ENCODE measurements around the gene TMA7B.
A peak's percentile ranks its signal among the peaks of the same experiment; 100 is the strongest.
"Not testable (repeated sequence)": the region's sequence is repeated elsewhere in the genome, so short reads cannot be mapped to it uniquely, and the experiment has no call there.

The TMA7B gene

DNA sequence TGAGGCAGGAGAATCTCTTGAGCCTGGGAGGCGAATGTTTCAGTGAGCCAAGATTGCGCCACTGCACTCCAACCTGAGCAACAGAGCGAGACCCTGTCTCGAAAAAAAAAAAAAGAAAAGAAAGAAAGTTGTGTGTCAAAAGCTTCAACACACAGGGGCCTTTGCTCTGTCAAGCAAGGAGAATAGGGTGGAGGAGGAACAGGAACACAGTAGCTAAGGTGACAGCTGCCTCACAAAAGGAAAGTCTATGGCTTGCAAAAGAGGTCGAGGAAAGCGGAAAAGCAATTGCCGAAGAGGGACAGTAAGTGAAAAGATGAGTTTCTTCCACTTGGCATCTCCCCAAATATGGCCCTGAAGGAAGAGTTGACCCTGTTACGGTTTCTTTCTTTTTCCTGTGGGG, 26.5 kb upstream of the TMA7B start:
- no peak for DNase-seq

DNA sequence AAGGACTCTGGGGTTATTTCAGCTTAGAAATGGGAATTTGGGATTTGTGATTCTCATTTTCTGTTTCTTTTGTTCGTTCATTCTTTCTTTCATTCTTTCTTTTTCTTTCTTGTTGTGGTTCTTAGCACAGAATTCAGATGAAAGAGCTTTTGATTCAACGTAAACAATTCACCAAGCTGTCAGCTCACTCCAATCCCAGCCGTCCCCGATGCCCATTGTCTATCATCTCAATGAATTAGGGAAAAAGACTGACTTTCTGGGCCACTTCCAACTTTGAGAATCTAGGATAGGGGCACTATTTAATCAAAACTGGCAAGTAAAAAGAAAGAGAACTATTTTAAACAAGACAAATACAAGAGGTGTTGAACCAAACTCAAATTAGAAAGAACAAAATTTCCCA, 25.1 kb upstream of the TMA7B start:
- no peak for DNase-seq

DNA sequence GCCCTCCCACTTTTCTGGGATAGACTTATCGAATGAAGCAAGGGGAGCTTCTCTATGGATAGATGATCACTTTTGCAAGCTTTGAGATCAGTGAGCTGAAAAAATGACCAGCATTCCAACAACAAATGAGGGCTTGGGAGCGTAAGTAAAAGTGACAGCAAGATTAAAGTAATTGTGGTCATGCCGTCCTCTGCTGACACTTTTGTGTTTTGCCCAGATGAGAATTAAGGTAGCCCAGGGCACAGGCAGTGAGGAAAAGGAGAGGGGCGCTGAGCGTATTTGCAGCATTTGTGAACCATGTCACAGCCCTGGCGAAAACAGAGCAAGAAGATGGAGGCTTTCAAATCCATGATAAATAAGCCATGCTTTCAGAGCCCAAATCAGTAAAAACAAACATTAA, 24.6 kb upstream of the TMA7B start:
- no peak for DNase-seq

DNA sequence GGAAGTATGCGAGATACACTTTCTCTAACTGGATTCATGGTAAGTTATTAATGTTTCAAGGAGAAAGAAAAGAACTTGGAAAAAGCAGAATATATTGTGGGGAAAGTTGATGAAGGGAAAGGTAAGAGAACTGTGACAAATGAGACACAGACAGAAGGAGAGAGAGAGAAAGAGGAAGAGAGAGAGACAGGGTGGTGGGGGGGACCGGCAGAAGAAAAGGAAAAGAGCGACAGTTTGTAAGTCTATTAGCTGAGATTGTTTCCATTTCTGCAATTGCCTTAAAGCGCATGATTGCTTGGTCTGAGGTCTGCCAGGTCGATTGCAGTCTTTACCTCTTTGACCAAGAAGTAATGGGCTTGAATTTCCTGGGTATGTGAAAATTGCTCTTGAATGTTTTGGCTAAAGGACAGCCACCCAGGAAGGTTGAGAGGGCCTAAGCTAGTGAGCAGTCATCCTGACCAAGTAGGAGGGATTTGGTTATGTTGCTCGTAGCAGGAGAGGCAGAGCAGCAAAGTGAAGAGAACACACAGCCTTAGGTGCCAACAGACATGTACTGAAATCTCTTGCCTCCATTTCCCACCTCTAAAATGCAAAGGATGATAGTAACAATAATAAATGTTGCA, 23.6 kb upstream of the TMA7B start:
- no peak for DNase-seq

DNA sequence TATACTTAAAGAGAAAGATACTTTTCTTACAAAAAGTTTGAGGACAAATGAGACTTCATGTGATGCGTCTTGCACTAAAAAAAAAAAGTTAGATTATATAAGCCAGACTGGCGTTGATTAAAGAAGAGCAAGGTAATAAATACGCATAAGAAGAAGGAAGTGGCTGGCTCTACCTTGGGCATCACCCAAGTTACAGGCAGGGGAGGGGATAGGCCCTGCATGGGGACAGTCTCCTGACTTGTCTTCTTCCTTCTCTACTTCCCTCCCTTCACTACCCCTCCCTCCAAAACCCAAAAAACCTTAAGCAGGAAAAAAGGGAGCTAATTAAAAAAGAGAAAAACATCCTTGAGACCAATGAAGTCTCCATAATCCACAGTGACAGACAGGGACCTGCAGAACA, 22.3 kb upstream of the TMA7B start:
- DNase-seq: no peak

DNA sequence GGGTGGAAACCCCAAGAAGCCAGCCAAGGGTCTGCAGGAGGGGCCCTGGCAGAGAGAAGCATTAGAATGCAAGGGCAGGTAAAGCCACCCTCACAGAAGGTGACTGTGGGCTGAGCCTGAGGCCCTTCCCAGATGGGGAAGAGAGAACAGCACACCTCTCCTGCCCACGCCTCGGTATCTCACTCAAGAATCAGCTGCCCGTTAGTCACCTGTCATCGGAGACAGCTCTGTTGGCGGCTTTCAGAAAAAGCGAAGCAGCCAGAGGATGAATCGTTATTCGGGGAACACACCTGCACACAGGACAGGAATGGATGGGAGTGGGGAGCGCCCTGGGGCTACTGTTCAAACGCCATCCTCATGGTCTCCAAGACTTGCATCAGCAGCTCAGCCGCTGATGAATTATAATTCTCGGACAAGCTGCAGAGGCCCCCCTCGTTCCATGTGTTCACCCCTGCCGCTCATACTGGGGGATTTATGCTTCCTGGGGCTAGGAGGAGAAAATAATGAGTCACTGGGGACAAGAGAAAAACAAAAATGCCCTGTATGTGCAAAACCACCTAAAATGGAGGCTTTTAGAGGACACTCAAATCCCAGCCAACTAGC, 21.6 kb upstream of the TMA7B start:
- no peak for DNase-seq

DNA sequence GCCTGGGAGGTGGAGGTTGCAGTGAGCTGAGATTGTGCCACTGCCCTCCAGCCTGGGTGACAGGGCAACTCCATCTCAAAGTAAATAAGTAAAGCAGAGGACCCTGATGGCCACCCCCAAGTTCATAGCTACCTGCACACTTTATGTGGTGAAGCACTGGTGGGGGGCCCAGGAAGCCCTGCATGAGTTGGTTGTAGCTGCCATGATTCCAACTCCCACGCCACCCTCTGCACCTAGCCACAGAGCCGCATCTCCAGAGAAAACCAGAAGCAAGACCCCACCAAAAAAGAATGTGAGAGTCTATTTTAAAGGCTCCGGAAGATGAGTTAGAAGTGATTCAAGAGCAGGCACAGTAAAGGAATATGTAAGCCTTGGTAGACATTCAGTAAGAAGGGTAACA, 20.4 kb upstream of the TMA7B start:
- no peak for DNase-seq

DNA sequence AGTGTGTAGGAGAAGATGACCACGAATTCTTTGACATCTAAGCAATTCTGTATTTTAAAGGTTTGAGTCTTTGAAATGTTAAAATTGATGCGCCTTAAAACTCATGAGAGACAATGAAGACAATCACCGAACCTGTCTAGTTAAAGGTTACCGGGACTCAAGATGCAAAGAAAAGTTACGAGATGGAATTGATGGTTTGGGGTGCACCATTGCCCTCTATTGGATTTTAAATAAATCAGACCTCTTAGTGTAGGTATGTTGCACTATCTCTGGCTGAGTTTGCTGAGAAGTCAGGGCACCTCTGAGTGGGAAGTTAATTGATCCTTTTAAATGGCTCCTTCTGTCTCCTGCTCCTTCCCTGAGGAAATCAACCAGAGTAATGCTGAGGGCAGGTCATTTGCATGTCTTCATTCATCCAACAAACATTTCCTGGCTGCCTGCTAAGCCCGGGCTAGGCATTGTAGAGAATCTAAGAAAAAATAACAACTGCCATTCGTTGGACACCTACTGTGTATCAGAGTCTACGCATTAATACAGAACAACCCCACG, 19.4 kb upstream of the TMA7B start:
- DNase-seq: no peak

DNA sequence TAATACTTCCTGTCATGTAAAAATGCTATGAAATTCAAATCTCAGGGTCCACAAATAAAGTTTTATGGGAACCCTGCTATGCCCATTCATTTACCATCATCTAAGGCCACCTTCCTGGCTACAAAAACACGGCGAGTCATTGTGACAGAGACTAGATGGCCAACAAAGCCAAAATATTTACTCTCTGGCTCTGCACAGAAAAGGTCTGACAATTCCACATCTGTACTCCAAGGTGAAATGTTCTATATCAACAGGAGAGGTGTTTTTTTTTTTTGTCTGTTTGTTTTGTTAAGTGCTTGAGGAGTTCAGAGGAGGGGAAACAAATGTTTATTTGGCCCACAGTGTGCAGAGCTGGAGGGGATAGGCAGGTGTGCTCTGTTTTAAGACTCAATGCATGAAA, 18.6 kb upstream of the TMA7B start:
- DNase-seq: peak; percentile 57

DNA sequence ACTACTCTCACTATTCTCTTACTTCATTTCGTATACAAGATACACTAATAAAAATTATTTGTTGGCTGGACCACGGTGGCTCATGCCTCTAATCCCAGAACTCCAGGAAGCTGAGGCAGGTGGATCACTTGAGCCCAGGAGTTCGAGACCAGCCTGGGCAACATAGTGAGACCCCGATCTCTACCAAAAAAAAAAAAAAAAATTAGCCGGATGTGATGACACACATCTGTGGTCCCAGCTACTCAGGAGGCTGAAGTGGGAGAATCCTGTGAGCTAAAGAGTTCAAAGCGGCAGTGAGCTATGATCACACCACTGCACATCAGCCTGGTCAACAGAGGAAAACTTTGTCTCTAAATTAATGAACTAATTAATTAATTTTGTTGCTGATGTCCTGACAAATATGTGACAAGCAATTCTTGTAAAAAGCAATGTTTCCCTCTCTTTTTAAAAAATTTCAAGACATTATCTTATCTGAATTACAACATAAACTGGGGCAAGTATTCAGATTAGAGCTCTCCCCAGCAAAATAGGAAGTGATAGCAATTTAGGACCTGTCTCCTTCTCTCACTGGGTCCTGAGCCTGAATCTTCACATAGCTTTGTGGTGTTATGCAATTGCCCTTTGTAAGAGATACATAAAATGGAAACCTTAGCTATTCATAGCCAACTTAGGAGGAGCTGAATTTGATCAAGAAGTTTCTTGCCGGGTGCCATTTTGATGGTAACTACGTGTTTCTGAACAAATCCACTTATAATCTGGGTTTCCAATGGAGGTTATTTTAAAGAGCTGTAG, 17.6 kb upstream of the TMA7B start:
- DNase-seq: no peak

DNA sequence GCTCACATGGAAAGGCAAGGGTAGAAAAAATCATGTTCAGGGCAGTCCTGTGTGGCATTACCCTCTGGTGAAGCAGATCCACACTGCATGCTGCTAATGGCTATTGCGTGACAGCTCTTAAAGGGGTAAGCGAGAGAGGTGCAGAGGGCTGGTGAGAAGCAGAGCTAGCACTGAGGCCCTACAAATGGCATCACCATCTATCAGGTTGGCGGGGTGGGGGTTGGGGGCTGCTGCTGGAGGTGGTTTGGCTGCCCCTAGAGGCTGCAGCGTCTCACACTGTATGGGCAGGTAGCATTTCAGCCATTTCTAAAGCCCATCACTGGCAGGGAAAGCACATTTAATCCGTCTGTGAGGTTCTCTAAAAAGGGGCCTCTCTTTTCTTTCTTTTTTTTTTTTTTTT, 16.9 kb upstream of the TMA7B start:
- DNase-seq: peak; percentile 31

DNA sequence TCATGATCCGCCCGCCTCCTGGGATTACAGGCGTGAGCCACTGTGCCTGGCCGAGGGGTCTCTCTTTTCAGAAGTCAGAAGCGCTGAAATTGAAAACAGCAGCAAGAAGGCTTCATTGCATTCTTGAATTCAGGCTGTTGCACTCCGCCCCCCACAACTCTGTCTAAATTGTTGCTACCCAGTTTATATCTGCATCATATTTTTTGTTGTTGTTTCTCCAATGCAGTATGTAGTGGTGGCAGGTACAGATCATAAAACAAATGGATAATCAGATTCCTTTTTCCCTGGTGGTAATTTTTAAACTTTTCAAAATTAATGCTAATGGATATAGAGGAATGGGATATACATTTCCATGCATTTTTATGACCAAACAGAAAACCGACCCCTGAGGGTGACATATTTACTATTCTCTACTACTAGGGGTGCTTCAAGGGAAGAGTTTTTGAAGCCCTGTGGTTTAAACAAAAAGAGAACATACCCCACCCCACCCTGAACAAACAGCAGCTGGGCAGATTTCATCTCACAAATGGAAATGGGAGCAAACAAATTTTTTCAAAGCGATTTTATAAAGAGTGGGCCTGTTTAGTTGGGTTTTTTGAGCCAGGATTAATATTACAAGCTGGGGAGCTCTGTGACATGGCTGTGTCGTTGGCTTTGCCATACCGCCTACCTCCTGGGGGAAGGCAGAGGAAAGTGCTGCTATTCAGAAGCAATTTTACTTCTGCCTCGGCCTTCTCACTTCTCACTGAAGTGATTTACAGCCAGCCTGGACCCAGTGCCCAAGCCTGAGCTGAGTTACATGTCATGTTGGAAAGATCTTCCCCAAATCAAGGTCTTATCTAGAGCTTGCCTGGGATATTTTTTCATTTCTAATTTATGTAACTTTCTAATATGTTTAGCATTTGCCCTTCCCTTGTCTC, 16.0 kb upstream of the TMA7B start:
- peak; percentile 22 for DNase-seq

DNA sequence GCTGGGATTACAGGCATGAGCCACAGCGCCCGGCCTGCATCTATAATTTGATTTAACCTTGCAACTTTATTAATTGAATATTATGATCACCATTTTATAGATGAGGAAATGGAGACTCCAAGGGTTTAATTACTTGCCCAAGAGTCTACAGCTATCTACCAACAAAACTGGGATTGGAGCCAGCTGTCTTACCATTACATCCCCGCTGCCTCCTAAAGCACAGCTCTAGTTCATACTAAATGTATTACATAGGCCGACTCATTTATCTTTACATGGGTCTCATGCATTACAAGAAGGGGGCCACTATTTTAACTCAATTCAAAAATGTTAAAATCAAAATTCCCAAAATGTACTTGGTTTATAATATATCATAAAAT, 14.1 kb upstream of the TMA7B start:
- no peak for DNase-seq

DNA sequence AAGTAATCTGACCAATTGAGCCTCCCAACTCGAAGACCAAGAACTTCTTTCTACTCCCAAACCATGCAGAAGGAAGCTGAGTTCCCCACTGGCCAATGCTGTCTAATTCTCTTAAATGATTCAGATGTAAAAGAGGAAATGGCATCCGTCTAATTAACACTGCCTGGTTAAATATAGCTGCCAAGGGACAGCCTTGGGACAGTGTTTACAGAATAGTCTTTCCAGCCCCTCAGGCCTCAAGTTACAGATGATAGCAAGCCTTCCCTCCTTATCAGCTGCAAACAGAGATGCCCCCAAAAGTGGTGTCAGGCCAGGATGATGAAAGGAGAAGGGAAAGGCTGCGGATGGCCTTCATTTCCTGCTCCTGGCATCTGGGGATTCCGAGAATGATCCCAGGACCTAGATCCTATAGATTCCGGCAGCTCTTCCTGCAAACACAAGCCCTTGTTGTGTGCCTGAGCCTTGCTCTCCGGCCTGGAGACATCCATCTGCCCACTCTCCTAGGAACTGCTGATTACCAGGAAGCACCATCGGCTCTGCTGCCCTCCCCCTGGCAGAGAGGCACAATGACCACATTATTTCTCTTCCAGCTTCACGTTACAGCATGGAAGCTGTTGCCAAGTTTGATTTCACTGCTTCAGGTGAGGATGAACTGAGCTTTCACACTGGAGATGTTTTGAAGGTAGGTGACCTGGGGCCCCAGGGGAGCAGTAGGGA, 13.5 kb upstream of the TMA7B start:
- DNase-seq: peak; percentile 65

DNA sequence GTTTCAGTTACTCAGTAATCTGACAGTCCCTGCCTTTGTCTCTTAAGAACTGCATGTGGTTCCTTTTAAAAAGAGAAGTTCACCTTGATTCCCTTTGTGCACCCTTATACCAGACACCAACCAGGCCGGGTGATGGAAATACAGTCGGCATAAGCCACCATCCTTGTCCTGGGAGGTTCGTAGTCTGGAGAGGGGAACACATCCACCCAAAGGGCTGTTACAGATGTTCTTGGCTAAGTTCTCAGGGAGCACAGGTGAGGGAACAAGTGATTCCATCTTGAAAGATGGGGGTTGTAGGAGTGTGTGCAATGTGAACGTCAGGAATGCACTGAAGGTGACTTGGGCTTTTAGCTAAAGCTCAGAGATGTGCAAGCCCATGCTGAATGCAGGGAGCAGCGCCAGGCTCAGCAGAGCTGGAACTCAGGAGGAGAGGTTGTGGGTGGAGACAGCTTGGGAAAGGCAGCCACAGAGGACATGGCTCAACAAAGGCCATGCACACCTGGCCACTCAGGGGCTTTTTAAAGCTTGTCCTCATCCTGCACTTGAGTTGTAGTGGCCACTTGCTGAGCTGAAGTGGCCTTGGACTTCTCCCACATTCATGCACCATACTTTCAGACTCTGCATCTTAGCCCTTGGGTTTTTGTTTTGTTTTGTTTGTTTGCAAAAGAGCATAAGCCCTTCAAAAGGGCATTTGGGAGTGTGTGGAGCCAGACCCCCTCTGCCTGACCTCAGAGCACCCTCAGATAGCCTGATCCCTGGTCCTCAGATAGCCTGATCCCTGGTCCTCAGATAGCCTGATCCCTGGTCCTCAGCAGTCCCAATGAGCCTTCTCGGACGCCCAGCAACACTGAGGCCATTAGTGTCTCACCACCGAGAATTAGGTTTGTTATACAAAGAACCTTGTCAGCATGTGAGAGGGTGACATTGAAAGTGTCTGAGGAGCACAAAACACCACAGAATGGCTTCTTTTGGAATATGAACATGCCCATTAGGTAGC, 12.7 kb upstream of the TMA7B start:
- DNase-seq: peak; percentile 58

DNA sequence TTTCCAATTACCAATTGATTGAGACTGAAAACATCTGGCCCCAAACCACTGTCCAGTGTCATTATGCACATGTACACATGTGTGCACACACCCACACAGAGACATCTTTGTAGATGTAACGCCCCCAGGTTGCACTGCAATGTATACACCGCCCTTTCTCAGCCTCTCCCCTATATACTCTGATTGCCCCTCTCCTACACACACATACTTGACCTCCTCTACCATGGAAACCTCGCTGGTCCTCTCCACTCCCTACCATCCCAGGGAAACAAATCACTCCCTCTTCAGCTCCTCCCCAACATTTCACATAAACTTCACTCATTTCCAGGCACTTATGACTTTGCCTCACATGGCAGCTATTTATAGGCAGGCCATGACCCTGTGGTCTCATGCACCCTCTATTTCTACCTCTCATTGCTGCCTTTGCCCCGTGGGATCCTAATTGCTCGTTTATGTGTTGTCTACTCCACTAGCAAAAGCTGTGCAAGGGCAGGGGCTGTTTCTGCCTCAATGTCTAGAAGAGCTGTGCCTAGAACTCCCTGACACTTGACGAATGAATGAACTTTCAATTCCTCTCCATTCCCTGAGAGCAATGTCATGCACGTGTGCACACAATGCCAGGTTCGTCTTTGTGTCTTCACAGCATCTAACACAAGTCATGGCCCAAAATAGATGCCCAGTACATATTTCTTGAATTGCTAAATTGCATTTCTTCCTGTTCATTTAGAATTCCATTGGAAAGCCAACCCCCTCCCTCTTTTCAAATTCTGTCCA, 10.0 kb upstream of the TMA7B start:
- no peak for DNase-seq

DNA sequence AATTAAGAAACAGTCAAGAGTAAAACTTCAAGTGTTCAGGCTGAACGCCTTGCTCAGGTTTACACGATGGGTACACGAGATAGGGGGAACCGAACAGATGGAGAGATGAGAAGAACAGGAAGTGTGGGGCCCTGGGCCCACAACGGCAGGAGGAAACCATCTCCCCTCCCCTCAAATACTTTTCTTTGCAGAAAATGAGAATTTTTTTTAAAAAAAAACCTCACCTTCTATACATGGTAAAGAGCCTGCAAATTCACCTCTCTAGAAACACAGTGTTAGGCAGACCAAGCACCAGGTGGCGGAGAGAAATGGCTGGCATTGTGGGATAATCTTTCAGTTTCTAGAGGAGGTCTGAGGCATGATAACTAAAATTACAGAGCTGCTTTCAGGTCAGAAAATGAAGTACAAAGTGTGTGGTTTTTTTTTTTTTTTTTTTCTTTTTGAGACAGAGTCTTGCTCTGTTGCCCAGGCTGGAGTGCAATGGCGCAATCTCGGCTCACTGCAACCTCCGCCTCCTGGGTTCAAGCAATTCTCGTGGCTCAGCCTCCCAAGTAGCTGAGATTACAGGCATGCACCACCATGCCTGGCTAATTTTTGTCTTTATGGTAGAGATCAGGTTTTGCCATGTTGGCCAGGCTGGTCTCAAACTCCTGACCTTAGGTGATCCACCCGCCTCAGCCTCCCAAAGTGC, 8.4 kb upstream of the TMA7B start:
- not testable (repeated sequence) for DNase-seq

DNA sequence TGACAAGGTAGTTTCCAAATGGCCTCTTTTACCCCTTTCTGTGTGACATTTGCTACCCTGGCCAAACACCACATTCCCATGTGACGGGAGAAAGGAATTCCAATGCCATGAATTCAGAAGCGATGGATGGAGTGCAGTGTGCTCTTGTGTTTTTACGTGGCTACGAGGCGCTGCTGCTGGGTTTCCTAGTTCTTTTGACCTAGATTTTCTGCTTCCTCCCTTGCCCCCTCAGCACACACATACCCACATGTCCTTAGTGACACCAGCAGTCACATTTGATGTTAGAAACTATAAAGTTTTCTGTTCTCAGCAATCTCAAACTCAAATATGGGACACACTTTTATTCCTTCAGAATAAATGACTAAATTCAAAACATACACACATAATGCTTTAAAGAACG, 7.8 kb upstream of the TMA7B start:
- DNase-seq: no peak

DNA sequence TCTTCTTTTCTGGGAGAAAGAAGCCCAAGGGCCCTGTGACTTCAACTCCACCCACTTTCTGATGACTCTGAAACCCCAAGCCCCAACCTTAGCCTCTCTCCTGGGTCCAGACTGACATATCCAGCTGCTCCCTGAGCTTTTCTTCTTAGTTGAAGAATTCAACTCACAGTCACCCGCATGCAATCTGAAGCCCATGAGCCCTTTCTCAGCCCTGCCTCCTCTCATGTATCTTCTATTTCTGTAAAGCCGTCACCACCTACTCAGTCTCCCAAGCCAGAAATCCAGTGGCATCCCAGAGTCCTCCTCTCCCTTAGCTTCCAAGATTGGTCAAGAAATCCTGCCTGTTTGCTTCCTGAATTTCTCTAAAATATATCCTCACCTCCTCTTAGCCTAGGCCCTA, 7.1 kb upstream of the TMA7B start:
- no peak for DNase-seq

All from NCI-H1092 (cell line).